Type B pancreatic cell (in vitro differentiated cells): ENCODE data around the gene HERC4. TPM values are rescaled to one million over a fixed set of nuclear protein-coding genes. Genes with fewer than 3 reads are reported as not detected.
"Not testable (repeated sequence)": the region's sequence is repeated elsewhere in the genome, so short reads cannot be mapped to it uniquely, and the experiment has no call there.

Experiments used
- DNase-seq: peaks from one replicate; pipeline ENCODE4 v3.0.0; 2021; ENCODE audit warnings: mixed read lengths; ENCODE audit not compliant: unreplicated experiment; ENCODE audit errors: extremely low spot score
- H3K27ac Mint-ChIP-seq: 2 replicates; pipeline ENCODE4 v1.8.0; 2021; ENCODE audit warnings: mild to moderate bottlenecking, mixed read lengths
- H3K27me3 Mint-ChIP-seq: 2 replicates; pipeline ENCODE4 v1.8.0; 2021; ENCODE audit warnings: mixed read lengths
- H3K36me3 Mint-ChIP-seq: 2 replicates; pipeline ENCODE4 v1.8.0; 2021; ENCODE audit warnings: mixed read lengths
- H3K4me1 Mint-ChIP-seq: one replicate; pipeline ENCODE4 v1.8.0; 2021; ENCODE audit warnings: mixed read lengths; ENCODE audit not compliant: unreplicated experiment
- H3K4me3 Mint-ChIP-seq: 2 replicates; pipeline ENCODE4 v1.8.0; 2021; ENCODE audit warnings: mild to moderate bottlenecking, mixed read lengths
- H3K9me3 Mint-ChIP-seq: 2 replicates; pipeline ENCODE4 v1.8.0; 2021; ENCODE audit warnings: mixed read lengths
- total RNA-seq: library from RNA; stranded (reverse); gene quantifications from 2 replicates; pipeline ENCODE4 v1.2.1, GENCODE V29; 2021; ENCODE audit warnings: low replicate concordance
- TF ChIP-seq, protein P1 (sequence below): fragments of 200-600 bp; sonication (generic); conservative IDR thresholded peaks from 2 replicates; pipeline ENCODE4 v1.5.0; 2021; ENCODE audit warnings: antibody characterized with exemption, mild to moderate bottlenecking

HERC4 gene
- total RNA-seq, 1 donor from 2014 or later = 50.5 TPM

DNA sequence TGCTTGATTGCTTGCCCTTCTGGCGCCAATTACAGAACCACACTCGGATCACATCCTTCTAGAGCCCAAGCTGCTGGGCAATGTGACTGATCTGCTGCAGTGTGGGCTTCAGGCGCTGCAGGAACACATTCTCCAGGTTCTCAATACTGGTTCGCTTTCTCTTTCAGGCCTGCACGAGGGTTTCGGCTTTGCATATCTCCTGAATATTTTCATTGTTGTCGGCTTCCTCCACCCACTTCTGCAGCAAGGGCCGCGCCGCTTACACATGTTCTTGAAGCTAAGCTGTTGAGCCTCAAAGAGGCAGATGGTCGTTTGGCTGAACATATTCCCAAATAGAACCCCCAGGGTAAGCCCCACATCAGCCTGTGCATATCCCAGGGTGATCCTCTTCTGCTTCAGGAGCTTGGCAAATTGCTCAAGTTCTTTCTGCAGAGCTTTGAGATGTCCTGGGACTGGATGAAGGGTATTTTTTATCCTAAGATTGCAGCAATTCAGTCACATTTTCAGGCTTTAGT, 64.6 kb downstream of the HERC4 start:
- Mint-ChIP-seq H3K4me1 (no peaks in the 10 kb centered on the region), H3K36me3 (peaks cover 27% of the 10 kb centered on the region), H3K4me3 (no peak overlapping the region), H3K9me3 (no peaks in the 10 kb centered on the region), H3K27me3 (no peaks in the 10 kb centered on the region), H3K27ac (no peak overlapping the region)
- no peak for DNase-seq
- TF ChIP-seq, protein P1, sequence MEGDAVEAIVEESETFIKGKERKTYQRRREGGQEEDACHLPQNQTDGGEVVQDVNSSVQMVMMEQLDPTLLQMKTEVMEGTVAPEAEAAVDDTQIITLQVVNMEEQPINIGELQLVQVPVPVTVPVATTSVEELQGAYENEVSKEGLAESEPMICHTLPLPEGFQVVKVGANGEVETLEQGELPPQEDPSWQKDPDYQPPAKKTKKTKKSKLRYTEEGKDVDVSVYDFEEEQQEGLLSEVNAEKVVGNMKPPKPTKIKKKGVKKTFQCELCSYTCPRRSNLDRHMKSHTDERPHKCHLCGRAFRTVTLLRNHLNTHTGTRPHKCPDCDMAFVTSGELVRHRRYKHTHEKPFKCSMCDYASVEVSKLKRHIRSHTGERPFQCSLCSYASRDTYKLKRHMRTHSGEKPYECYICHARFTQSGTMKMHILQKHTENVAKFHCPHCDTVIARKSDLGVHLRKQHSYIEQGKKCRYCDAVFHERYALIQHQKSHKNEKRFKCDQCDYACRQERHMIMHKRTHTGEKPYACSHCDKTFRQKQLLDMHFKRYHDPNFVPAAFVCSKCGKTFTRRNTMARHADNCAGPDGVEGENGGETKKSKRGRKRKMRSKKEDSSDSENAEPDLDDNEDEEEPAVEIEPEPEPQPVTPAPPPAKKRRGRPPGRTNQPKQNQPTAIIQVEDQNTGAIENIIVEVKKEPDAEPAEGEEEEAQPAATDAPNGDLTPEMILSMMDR = no peak

GRCh38 chr10:68007356-68007755, 67.7 kb downstream of the HERC4 start:
- H3K27me3 Mint-ChIP-seq = no peaks in the 10 kb centered on the region
- no peak overlapping the region for H3K27ac Mint-ChIP-seq
- H3K36me3 Mint-ChIP-seq = peaks cover 40% of the 10 kb centered on the region
- H3K4me1 Mint-ChIP-seq = no peaks in the 10 kb centered on the region
- H3K4me3 Mint-ChIP-seq = no peak overlapping the region
- TF ChIP-seq, protein P1 = no peak
- no peaks in the 10 kb centered on the region for H3K9me3 Mint-ChIP-seq
- no peak for DNase-seq

- Mint-ChIP-seq H3K27ac (no peak overlapping the region), H3K4me1 (no peaks in the 10 kb centered on the region), H3K36me3 (peaks cover 28% of the 10 kb centered on the region), H3K9me3 (no peaks in the 10 kb centered on the region), H3K4me3 (no peak overlapping the region), H3K27me3 (no peaks in the 10 kb centered on the region)
- no peak for DNase-seq
- TF ChIP-seq, protein P1 = no peak
Observed at GRCh38 chr10:68001539-68001938, 73.5 kb downstream of the HERC4 start.

DNA sequence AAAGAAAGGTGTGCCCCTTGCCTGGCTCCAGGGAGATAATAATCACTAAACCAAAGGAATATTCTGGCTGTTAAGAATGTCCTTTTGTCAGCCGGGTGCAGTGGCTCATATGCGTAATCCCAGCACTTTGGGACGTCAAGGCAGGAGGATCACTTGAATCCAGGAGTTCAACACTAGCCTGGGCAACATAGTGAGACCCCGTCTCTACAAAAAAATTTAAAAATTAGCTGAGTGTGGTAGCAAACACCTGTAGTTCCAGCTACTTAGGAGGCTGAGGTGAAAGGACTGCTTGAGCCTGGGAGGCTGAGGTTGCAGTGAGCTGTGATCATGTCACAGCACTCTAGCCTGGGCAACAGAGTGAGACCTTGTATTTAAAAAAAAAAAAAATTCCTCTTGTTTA, 74.1 kb downstream of the HERC4 start:
- H3K27ac Mint-ChIP-seq = no peak overlapping the region
- peaks cover 28% of the 10 kb centered on the region for H3K36me3 Mint-ChIP-seq
- TF ChIP-seq, protein P1 = no peak

DNA sequence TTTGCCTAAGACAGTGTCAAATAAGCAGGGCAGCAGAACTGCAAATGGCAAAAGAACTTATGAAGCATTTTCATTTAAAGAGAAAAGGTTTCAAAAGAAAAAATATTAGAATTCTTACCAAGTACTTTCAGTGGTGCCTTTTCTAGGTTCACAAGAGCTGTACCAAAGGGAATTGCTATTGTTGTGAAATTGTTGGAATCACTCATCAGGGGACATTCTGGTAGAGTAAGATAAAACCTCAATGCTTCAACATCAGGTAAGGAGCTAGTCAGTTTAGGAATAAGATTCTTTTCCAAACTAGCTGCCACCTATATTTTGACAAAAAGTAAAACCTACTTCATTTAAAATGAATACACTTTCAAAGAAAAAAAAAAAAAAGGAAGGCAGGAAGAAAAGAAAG, 85.0 kb downstream of the HERC4 start:
- no peaks in the 10 kb centered on the region for H3K27me3 Mint-ChIP-seq
- no peak overlapping the region for H3K4me3 Mint-ChIP-seq
- H3K9me3 Mint-ChIP-seq = no peaks in the 10 kb centered on the region
- H3K27ac Mint-ChIP-seq = no peak overlapping the region
- H3K4me1 Mint-ChIP-seq = no peaks in the 10 kb centered on the region
- TF ChIP-seq, protein P1 = no peak
- H3K36me3 Mint-ChIP-seq = peaks cover 27% of the 10 kb centered on the region
- DNase-seq = no peak

More for the DNA sequence above, 74.1 kb downstream of the HERC4 start:
- no peak overlapping the region for H3K4me3 Mint-ChIP-seq
- no peak for DNase-seq
- no peaks in the 10 kb centered on the region for H3K9me3 Mint-ChIP-seq
- H3K27me3 Mint-ChIP-seq = no peaks in the 10 kb centered on the region
- H3K4me1 Mint-ChIP-seq = no peaks in the 10 kb centered on the region

- no peaks in the 10 kb centered on the region for H3K27me3 Mint-ChIP-seq
Observed at GRCh38 chr10:67988606-67989005, 86.5 kb downstream of the HERC4 start.

GRCh38 chr10:67982603-67983002, 92.5 kb downstream of the HERC4 start:
- DNase-seq, H3K27ac Mint-ChIP-seq, H3K27me3 Mint-ChIP-seq, H3K4me3 Mint-ChIP-seq, H3K4me1 Mint-ChIP-seq, H3K9me3 Mint-ChIP-seq: not testable (repeated sequence)
- H3K36me3 Mint-ChIP-seq = peaks cover 46% of the 10 kb centered on the region

More at GRCh38 chr10:67988606-67989005, 86.5 kb downstream of the HERC4 start:
- H3K9me3 Mint-ChIP-seq = no peaks in the 10 kb centered on the region
- TF ChIP-seq, protein P1 = no peak
- peaks cover 27% of the 10 kb centered on the region for H3K36me3 Mint-ChIP-seq
- no peaks in the 10 kb centered on the region for H3K4me1 Mint-ChIP-seq
- H3K27ac Mint-ChIP-seq = no peak overlapping the region
- H3K4me3 Mint-ChIP-seq = no peak overlapping the region
- DNase-seq = no peak
